Measurements from ENCODE around the gene CIB4.
"Not testable (repeated sequence)": the region's sequence is repeated elsewhere in the genome, so short reads cannot be mapped to it uniquely, and the experiment has no call there.

Gene CIB4

DNA sequence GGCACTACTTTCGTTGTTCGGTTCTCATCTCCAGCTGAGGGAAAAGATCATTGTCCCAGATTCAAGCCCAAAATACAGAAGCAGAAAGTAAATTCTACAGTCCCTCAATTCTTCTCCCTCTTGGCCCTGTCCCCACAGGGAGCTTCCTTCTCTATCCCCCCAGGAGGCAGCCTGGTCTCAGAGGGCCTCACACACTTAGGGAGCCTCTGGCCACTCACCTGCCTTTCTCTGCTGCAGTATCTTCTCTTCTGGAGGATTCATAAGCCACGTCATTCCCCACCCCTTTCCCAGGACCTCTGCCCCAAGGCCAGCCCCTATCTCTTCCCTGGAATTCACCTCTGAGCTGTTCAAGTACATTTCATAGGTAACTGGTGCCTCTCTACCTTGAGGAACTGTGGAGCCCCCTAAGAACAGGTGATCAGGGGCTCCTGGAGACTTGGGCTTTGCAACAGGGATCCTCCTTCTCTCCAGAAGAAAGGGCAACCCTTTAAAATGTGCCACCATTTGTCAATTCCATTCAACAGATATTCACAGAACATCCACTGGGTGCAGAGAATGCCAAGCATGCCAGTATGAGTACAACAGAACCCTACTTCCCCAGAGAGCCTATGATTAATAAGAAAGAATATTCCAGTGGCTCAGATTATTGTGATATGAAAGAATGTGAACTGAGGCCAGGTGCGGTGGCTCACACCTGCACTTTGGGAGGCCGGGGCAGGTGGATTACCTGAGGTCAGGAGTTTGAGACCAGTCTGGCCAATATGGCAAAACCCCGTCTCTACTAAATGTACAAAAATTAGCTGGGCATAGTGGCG, 72.9 kb downstream of the CIB4 start:
- WGBS (ENCODE audit: insufficient coverage, insufficient read length) = no CpG with 5 or more reads among the region's 7 CpGs
- no peaks in the 10 kb centered on the region for H3K9me3 ChIP-seq (ENCODE audit: control insufficient read depth, insufficient read depth, low read length)
- no peak overlapping the region for H3K4me3 ChIP-seq (ENCODE audit: low read length)
- H3K27ac ChIP-seq (ENCODE audit: low read length) = no peak overlapping the region
- no peaks in the 10 kb centered on the region for H3K36me3 ChIP-seq (ENCODE audit: control insufficient read depth, insufficient read depth, low read length)
- H3K27me3 ChIP-seq (ENCODE audit: control insufficient read depth, insufficient read depth, low read length) = no peaks in the 10 kb centered on the region
- H3K4me1 ChIP-seq (ENCODE audit: control insufficient read depth, insufficient read depth, low read length) = peaks cover 5% of the 10 kb centered on the region
- no peak for DNase-seq (ENCODE audit: low read depth, low spot score)

DNA sequence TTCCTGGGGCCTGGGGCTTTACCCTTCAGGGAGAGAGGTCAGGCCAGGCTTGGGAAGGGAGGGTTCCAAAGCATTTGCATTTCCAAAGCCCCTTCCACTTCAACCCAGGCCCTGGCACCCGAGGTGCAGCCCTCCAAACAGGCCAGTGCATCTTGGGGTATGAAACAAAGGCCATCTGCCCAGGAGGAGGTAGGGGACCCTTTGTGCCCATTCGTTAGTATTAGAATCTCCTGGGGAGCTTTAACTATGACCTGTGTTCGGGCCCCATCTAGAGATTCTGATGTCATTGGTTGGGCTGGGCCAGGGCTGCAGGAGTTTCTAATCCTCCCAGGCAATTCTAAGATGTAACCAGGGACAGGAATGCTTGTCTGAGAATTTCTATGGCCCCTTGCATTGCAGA, 73.6 kb downstream of the CIB4 start:
- Histone ChIP-seq H3K27me3 (ENCODE audit: control insufficient read depth, insufficient read depth, low read length) (no peaks in the 10 kb centered on the region; the same call in 1 of the 2 replicates), H3K4me1 (ENCODE audit: control insufficient read depth, insufficient read depth, low read length) (peaks cover 8% of the 10 kb centered on the region), H3K27ac (ENCODE audit: low read length) (no peak overlapping the region), H3K4me3 (ENCODE audit: low read length) (no peak overlapping the region), H3K36me3 (ENCODE audit: control insufficient read depth, insufficient read depth, low read length) (no peaks in the 10 kb centered on the region), H3K9me3 (ENCODE audit: control insufficient read depth, insufficient read depth, low read length) (no peaks in the 10 kb centered on the region)
- DNase-seq (ENCODE audit: low read depth, low spot score) = no peak
- WGBS (ENCODE audit: insufficient coverage, insufficient read length) = no CpG with 5 or more reads among the region's 3 CpGs

DNA sequence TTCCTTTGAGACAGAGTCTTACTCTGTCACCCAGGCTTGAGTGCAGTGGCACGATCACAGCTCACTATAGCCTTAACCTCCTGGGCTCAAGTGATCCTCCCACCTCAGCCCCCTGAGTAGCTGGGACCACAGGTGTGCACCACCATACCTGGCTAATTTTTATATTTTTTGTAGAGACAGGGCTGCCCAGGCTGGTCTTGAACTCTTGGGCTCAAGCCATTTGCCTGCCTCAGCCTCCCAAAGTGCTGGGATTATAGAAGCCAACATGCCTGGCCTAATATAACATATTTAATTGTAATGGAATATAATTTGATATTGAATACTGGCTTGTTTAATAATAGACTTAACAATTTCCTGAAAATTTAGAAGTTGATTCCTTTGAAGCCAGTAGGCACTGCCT, 74.4 kb downstream of the CIB4 start:
- H3K27ac ChIP-seq (ENCODE audit: low read length); H3K4me1 ChIP-seq (ENCODE audit: control insufficient read depth, insufficient read depth, low read length); DNase-seq (ENCODE audit: low read depth, low spot score); H3K36me3 ChIP-seq (ENCODE audit: control insufficient read depth, insufficient read depth, low read length); H3K9me3 ChIP-seq (ENCODE audit: control insufficient read depth, insufficient read depth, low read length); H3K4me3 ChIP-seq (ENCODE audit: low read length); H3K27me3 ChIP-seq (ENCODE audit: control insufficient read depth, insufficient read depth, low read length): not testable (repeated sequence)
- WGBS (ENCODE audit: insufficient coverage, insufficient read length) = no CpG with 5 or more reads among the region's 1 CpG

DNA sequence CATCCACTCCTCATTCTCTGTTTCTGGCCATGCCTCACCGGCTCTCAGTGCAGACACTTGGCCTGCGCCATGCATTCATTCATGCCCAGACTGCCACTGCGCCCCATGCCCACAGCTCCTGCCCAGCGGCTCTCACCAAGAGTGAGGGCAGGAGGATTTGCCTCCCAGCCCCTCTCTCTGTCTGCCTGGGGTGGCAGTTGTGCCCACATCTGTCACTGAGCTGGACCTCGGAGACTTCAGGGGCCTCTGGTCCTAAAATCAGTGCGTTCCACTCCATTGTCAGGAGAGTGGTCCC, 75.1 kb downstream of the CIB4 start:
- Histone ChIP-seq H3K27ac (ENCODE audit: low read length) (no peak overlapping the region), H3K4me1 (ENCODE audit: control insufficient read depth, insufficient read depth, low read length) (peaks cover 9% of the 10 kb centered on the region), H3K27me3 (ENCODE audit: control insufficient read depth, insufficient read depth, low read length) (peaks cover 4% of the 10 kb centered on the region; the same call in 1 of the 2 replicates), H3K4me3 (ENCODE audit: low read length) (no peak overlapping the region), H3K36me3 (ENCODE audit: control insufficient read depth, insufficient read depth, low read length) (no peaks in the 10 kb centered on the region), H3K9me3 (ENCODE audit: control insufficient read depth, insufficient read depth, low read length) (no peaks in the 10 kb centered on the region)
- WGBS (ENCODE audit: insufficient coverage, insufficient read length) = no CpG with 5 or more reads among the region's 6 CpGs
- DNase-seq (ENCODE audit: low read depth, low spot score) = no peak

DNA sequence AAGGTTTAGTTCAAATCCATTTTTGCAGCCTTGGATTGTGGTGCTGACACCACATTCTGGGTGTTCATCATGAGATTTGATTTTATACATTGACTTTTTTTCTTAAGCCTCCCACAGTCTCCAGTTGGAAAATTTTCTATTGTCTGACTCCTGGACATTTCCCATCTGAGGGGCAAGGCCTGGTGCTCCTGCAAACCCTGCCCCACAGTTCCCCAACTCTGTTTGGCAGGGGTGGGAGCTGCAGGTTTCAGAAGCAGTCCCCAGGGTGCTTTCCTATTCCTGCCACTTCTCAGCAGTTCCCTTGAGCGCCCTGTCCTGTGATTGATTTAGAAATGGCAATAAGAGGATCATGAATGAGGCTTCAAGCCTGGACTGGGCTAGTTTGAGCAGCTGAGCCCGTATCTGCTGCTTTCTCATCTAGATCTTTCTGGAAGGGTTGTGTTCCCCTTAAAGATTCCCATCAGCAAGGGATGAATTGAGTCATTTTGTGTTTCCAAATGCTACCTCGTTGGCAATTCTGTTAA, 77.0 kb downstream of the CIB4 start:
- H3K9me3 ChIP-seq (ENCODE audit: control insufficient read depth, insufficient read depth, low read length) = no peaks in the 10 kb centered on the region
- no peak overlapping the region for H3K4me3 ChIP-seq (ENCODE audit: low read length)
- no CpG with 5 or more reads among the region's 3 CpGs for WGBS (ENCODE audit: insufficient coverage, insufficient read length)
- peaks cover 5% of the 10 kb centered on the region for H3K4me1 ChIP-seq (ENCODE audit: control insufficient read depth, insufficient read depth, low read length)
- no peak overlapping the region for H3K27ac ChIP-seq (ENCODE audit: low read length)
- DNase-seq (ENCODE audit: low read depth, low spot score) = no peak
- no peaks in the 10 kb centered on the region for H3K36me3 ChIP-seq (ENCODE audit: control insufficient read depth, insufficient read depth, low read length)
- peaks cover 4% of the 10 kb centered on the region; the same call in 1 of the 2 replicates for H3K27me3 ChIP-seq (ENCODE audit: control insufficient read depth, insufficient read depth, low read length)

DNA sequence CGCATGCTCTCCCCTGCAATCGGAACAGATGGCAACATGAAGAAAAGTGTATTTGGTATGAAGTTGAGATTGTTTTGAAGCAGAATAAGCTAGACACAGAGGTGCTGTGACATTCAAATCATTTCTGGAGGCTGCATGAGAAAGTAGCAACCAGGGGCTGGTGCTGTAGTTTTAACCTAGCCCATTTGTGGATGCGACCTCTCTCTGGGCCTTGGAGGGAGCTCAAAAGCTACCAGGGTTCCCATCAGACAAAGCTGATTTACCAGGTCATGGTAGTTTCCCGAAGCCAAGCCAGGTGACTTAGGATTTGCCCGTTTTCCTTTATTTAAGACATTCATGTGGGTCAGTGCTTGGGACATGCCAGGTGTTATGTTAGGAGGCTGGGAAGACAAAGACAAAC, 77.5 kb downstream of the CIB4 start:
- no peaks in the 10 kb centered on the region for H3K9me3 ChIP-seq (ENCODE audit: control insufficient read depth, insufficient read depth, low read length)
- H3K4me3 ChIP-seq (ENCODE audit: low read length) = no peak overlapping the region
- H3K4me1 ChIP-seq (ENCODE audit: control insufficient read depth, insufficient read depth, low read length) = peaks cover 5% of the 10 kb centered on the region
- no peak for DNase-seq (ENCODE audit: low read depth, low spot score)
- no peak overlapping the region for H3K27ac ChIP-seq (ENCODE audit: low read length)
- no CpG with 5 or more reads among the region's 5 CpGs for WGBS (ENCODE audit: insufficient coverage, insufficient read length)
- H3K36me3 ChIP-seq (ENCODE audit: control insufficient read depth, insufficient read depth, low read length) = no peaks in the 10 kb centered on the region
- peaks cover 4% of the 10 kb centered on the region; the same call in 1 of the 2 replicates for H3K27me3 ChIP-seq (ENCODE audit: control insufficient read depth, insufficient read depth, low read length)

DNA sequence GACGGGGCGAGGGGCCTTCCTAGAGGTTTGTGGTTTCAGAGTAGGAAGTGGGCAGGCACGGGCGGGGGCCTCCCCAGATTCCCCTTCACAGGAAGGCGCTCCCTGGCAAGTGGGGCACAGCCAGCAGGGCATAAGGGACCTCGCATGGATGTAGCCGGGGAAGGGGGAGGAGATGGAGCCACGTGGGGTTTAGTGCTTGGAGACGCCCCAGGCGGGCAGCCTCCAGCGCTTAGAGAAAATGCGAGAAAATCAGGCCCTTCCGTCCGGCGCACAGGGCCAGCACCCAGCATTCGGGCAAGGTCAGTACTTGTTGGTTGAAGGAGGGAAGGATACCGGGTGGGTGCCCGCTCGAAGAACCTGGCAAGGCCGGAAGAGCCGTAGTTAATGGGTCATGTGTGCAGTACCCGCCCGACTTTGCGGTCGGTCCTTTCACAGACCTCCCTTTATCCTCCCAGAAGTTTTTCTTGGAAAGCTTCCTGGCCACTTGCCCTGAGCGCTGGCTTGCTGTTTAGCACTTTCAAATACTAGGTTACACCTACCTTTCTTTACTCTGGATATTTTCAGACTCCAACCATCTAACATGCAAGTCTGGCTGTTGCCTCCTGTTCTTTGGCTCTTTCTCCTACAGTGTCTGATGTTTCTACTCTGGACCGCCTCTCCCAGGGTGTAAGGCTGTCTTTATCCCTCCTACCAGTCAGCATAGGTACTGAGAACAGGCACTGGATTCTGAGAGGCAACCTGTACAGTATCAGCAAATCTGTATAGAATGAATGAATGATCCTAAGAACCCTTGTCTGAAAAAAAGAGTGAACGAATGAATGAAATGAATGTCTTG, 78.1 kb downstream of the CIB4 start:
- no CpG with 5 or more reads among the region's 28 CpGs for WGBS (ENCODE audit: insufficient coverage, insufficient read length)
- Histone ChIP-seq H3K27me3 (ENCODE audit: control insufficient read depth, insufficient read depth, low read length) (peaks cover 4% of the 10 kb centered on the region; the same call in 1 of the 2 replicates), H3K9me3 (ENCODE audit: control insufficient read depth, insufficient read depth, low read length) (no peaks in the 10 kb centered on the region), H3K4me3 (ENCODE audit: low read length) (no peak overlapping the region), H3K27ac (ENCODE audit: low read length) (no peak overlapping the region), H3K4me1 (ENCODE audit: control insufficient read depth, insufficient read depth, low read length) (peaks cover 5% of the 10 kb centered on the region), H3K36me3 (ENCODE audit: control insufficient read depth, insufficient read depth, low read length) (no peaks in the 10 kb centered on the region)
- no peak for DNase-seq (ENCODE audit: low read depth, low spot score)

DNA sequence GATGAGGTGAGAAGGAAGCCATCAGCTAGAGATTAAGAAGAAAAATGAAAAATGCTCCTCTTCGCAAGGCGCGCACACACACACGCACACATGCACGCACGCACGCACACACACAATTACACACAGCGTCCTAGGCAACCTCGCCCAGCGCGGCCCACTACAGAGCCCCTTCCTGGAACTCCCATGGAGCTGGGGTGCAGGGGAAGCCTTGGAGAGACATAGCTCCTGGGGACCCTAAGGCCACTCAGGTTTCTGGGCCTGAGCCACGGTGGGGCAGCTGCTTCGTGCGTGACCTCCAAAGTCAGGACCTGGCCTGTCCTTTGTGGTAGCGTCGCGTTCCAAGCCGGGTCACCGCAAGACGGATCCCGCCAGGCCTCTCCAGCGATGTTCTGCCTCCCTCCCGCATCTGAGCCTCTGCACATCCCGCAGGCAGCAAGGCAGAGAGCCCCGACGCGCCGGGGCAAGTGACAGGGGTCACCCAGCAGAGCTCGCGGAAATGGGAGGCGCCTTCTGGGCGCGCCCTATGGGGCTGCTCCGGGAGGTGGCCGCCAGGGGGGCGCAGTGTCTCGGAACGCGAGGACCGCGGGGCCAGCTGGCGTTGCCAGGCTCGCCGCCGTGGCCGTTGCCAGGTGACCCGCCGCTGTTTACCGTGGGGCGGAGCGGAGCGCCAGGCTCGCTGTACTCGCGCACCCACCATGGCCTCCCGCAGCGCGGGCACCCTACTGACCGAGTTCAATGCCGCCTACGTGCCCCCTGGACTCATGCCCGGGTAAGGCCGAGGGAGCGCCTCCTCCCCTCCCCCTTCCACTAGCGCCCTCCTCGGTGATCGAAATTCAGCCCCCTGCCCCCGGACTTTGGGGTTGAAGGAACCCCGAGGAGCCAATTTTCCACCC, 79.0 kb downstream of the CIB4 start:
- DNase-seq (ENCODE audit: low read depth, low spot score) = no peak
- peak overlapping the region; percentile 35; the same call in 1 of the 2 replicates for H3K4me3 ChIP-seq (ENCODE audit: low read length)
- H3K4me1 ChIP-seq (ENCODE audit: control insufficient read depth, insufficient read depth, low read length) = peaks cover 3% of the 10 kb centered on the region
- no peaks in the 10 kb centered on the region for H3K9me3 ChIP-seq (ENCODE audit: control insufficient read depth, insufficient read depth, low read length)
- H3K27ac ChIP-seq (ENCODE audit: low read length) = no peak overlapping the region
- H3K36me3 ChIP-seq (ENCODE audit: control insufficient read depth, insufficient read depth, low read length) = no peaks in the 10 kb centered on the region
- peaks cover 4% of the 10 kb centered on the region; the same call in 1 of the 2 replicates for H3K27me3 ChIP-seq (ENCODE audit: control insufficient read depth, insufficient read depth, low read length)
- WGBS (ENCODE audit: insufficient coverage, insufficient read length) = no CpG with 5 or more reads among the region's 69 CpGs

DNA sequence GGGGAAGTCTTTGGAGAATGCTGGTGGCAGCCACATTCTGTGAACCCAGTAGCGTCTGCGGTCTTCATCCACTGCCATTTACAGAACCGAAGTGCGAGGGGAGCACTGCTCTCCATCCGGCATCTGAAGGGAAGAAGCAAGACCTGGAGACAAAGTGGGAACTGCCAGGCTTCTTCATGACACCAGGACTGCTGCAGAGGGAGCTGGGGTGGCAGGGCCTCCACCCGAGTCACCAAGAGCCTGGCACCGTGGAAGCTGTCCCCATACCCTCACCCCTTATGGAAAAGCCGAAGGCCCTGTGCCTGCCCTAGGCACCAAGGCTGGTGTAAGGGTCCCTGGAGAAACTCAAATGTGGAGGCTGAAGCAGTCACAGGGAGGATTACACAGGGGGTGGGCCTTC, 79.8 kb downstream of the CIB4 start:
- Histone ChIP-seq H3K27ac (ENCODE audit: low read length) (no peak overlapping the region), H3K36me3 (ENCODE audit: control insufficient read depth, insufficient read depth, low read length) (no peaks in the 10 kb centered on the region), H3K27me3 (ENCODE audit: control insufficient read depth, insufficient read depth, low read length) (peaks cover 4% of the 10 kb centered on the region; the same call in 1 of the 2 replicates), H3K4me1 (ENCODE audit: control insufficient read depth, insufficient read depth, low read length) (peaks cover 3% of the 10 kb centered on the region), H3K4me3 (ENCODE audit: low read length) (no peak overlapping the region), H3K9me3 (ENCODE audit: control insufficient read depth, insufficient read depth, low read length) (no peaks in the 10 kb centered on the region)
- no CpG with 5 or more reads among the region's 8 CpGs for WGBS (ENCODE audit: insufficient coverage, insufficient read length)
- DNase-seq (ENCODE audit: low read depth, low spot score) = no peak

DNA sequence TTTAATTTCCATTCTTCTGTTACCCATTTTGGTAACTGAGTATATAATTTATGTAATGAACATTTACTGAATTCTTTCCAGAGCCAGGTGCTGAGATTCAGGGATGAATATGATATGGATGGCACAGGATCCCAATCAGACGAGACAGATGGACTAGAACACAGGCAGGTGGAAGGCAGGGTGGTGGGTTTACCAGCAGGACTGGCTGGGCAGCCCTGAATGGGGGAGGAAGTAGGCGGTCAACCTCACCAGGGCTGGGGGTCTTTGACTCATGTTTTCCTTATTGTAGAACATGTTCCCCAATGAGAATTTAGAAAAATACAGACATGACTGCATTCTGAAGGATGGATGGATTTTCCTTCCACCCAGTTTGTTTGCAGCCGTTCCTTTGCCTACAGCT, 80.3 kb downstream of the CIB4 start:
- no peak overlapping the region for H3K27ac ChIP-seq (ENCODE audit: low read length)
- H3K27me3 ChIP-seq (ENCODE audit: control insufficient read depth, insufficient read depth, low read length) = peaks cover 4% of the 10 kb centered on the region; the same call in 1 of the 2 replicates
- no CpG with 5 or more reads among the region's 3 CpGs for WGBS (ENCODE audit: insufficient coverage, insufficient read length)

More for the DNA sequence above, 80.3 kb downstream of the CIB4 start:
- no peaks in the 10 kb centered on the region for H3K36me3 ChIP-seq (ENCODE audit: control insufficient read depth, insufficient read depth, low read length)
- H3K4me3 ChIP-seq (ENCODE audit: low read length) = no peak overlapping the region
- H3K9me3 ChIP-seq (ENCODE audit: control insufficient read depth, insufficient read depth, low read length) = no peaks in the 10 kb centered on the region
- peaks cover 3% of the 10 kb centered on the region for H3K4me1 ChIP-seq (ENCODE audit: control insufficient read depth, insufficient read depth, low read length)
- DNase-seq (ENCODE audit: low read depth, low spot score) = no peak

All from iPS DF 6.9 (cell line).